TTC549 (cell line): ENCODE measurements around the gene MAMLD1.
"Not testable (repeated sequence)": the region's sequence is repeated elsewhere in the genome, so short reads cannot be mapped to it uniquely, and the experiment has no call there.

Source experiments
- FAIRE-seq: peaks from 2 replicates; lab custom pipeline; 2012; peaks lifted over from hg19 to GRCh38; lab: Jason Lieb, UNC

Gene MAMLD1, protein sequence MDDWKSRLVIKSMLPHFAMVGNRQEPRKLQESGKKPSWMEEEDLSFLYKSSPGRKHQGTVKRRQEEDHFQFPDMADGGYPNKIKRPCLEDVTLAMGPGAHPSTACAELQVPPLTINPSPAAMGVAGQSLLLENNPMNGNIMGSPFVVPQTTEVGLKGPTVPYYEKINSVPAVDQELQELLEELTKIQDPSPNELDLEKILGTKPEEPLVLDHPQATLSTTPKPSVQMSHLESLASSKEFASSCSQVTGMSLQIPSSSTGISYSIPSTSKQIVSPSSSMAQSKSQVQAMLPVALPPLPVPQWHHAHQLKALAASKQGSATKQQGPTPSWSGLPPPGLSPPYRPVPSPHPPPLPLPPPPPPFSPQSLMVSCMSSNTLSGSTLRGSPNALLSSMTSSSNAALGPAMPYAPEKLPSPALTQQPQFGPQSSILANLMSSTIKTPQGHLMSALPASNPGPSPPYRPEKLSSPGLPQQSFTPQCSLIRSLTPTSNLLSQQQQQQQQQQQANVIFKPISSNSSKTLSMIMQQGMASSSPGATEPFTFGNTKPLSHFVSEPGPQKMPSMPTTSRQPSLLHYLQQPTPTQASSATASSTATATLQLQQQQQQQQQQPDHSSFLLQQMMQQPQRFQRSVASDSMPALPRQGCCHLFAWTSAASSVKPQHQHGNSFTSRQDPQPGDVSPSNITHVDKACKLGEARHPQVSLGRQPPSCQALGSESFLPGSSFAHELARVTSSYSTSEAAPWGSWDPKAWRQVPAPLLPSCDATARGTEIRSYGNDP

DNA sequence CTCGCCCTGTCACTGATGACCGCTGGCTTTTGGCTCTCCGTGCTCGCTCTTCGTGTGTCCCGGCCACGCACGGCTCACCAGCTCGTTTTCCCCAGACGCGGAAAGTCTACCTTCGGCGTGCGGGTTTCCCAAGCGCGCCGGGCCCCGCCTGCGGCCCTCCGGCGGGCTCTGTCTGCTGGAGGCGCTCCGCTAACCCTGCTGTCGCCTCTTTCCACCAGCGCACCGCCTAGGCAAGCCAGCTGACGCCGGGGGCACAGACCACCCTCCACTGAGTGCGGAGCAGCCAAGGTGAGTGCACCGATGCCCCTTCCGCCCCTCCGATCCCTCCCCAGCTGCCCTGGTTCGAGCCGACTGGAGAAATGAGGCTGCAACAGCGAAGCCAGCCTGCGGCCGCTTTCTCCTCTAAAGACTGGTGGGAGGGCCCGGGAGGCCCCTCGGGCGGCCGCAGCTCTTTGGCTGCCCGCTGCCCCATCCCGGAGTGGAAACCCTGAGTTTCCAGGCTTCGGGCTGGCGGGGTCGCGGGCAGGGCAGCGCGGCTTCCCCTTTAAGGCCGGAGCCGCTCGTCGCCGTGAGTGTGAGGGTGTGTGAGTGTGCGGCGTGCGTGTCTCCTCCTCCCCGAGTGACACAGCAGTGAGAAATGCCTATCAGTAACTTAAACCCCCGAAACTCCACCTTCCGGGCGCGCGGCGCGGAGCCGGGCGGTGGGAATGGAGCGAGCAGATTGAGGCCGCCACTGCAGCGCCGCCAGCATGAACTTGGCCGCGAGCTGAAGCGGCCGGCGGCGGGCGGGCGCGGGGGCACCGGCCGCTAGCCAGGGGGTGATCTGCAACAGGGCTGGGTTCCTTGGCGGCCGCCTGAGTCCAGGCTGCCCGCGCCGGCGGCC, at the start of gene MAMLD1:
TSS of gene MAMLD1 (plus strand) at position 719 of the 883 bp plus-strand sequence. CDS start 82,200 bp downstream, outside the sequence.
- no peak for FAIRE-seq

DNA sequence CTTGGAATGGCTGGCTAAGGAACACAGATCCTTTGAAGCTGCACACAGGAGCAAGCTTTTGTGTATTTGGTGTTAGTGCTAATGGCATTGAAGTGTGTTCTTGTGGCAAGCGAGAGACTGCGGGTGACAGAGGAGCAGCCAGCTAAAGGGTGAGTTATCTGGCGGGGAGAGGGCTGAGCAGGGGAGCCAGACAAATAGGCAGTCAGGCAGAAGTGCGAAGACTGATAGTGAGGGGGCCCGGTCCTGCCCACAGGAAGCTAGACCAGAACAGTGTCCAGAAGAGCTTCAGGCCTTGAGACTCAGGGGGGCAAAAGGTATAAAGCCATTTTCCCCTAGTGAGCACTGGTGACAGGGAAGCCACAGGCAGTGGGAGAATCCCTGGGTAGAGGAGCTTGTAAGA, 49.6 kb upstream of the MAMLD1 start:
- no peak for FAIRE-seq

DNA sequence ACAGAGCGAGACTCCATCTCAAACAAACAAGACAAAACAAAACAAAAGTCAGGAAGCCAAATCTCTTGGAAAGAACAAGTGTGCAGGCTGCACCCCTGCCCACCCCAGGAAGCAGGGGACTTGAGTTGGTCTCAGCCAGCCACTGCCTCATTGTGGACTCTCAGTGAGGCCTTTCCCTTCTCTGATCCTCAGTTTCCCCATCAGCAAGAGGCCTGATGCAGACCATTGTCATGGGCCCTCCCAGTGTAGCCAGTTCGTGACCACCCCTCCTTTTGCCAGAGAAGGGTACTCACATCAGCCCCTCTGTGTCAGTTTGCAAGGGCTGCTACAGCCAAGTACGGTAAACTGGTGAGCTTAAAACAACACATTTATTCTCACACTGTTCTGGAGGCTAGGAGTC, 48.9 kb upstream of the MAMLD1 start:
- no peak for FAIRE-seq

DNA sequence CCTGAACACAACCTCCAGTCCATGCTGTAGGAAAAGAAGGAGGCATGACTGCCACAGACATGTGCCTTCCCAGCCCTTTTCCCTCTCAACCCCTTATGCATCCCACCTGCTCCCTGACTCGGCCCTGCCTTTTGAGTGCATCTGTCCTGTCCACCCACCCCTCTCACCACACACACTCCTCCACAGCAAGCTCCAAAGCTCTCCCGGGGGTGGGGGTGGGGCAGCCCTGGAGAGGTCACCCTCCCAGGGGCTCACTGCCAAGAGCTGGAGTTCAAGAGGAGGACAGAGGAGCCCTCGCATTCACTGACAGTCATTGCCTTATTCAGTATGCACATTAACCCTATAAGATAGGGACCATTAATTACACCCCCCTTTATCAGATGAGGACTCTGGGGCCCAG, 46.6 kb upstream of the MAMLD1 start:
- no peak for FAIRE-seq

DNA sequence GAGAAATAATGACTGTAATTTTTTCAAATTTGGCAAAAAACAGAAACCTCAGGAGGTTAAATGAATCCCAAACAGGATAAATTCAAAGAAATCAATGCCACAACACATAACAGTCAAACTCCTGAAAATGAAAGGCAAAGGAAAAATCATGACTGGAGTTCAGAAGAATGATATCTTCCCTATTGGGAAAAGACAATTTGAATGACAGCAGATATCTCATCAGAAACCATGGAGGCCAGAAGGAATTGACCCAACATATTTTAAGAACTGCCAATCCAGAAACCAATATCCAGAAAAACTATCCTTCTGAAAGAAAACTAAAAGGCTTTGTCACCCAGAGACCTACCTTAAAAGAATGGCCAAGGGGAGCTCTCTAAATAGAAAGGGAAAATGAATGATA, 40.1 kb upstream of the MAMLD1 start:
- no peak for FAIRE-seq

DNA sequence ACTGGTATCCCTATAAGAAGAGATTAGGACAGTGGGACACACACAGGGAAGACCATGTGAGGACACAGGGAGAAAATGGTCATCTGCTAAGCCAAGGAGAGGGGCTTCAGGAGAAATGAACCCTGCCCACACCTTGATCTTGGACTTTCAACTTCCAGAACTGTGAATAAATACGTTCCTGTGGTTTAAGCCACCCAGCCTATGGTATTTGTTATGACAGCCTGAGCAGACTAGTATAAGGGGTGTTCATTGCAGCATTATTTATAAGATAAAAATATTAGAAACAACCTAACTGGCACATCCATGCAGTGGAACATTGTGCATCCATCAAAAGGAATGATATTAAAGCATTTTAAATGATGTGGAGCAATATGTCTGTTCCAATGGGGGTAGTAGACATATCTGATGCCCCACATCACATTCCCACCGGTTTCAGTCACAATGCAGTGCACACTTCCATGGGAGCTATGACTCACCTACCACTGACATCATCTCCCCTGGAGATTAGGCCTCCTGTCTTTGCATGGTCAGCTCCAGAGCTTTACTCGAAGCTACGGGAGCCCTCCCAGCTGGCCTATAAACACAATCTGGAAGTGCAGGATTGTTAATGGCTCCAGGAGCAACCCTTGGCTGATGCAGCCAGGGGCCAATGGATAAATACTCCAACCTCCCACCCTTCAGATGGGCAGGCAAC, 38.9 kb upstream of the MAMLD1 start:
- no peak for FAIRE-seq

DNA sequence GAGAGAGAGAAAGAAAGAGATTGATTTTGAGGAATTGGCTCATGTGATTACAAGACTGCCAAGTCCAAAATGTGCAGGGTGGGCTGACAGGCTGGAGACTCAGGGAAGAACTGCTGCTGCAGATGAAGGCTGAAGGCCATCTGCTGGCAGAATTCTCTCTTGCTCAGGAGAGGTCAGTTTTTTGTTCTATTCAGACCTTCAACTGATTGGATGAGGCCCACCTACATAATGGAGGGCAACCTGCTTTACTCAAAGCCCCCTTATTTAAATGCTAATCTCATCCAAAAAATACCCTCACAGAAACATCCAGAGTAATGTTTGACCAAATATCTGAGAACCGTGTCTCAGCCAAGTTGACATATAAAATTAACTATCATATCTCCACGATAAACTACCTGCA, 38.2 kb upstream of the MAMLD1 start:
- no peak for FAIRE-seq

DNA sequence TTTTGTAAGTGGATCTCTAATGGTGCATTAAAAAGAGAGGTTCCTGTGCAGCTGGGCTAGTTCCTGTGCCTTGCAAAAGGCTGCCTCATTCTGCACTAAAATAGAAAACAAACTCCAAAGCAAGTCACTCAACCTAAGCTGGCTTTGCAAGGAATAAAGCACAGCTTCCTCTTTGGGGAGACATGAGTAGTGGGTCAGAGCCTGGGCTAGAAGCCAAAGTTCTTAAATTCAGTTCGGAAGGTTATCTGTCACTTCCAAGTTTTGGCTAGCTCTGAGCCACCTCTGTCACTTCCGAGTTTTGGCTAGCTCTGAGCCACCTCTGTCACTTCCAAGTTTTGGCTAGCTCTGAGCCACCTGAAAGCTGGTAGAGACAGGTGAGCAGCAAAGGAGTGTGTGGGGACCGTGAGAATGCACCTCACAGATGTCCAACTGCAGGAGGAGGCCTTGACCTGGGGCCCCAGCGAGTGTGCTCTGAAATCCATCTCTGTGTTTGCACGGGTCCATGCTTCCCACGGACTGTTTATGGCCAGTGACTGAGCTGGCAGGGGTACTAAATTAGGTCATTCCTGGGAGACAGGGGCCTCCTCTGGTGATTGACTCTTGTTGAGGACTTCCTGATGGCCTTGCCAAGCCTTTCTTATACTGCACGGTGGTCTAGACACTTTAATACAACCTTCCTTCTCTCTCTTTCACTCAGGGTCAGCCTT, 36.4 kb upstream of the MAMLD1 start:
- no peak for FAIRE-seq

DNA sequence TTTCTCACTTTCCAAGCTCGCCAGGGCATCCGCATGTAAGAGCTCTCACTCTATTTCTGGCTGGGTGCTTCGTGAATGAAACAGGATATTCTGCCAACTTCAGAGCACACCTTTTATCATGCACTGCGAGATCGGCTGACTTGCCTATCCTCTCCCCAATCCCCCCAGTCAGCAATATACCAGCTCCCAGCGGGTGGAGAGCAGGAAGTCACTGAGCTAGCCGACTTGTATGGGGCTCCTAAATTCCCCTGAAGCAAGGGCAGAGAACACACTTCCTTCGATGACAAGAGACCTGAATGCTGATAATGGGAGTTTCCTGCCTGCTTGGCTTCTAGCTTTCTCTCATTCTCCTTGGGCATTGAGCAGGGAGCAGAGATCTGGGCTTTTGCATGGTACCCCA, 33.8 kb upstream of the MAMLD1 start:
- no peak for FAIRE-seq

DNA sequence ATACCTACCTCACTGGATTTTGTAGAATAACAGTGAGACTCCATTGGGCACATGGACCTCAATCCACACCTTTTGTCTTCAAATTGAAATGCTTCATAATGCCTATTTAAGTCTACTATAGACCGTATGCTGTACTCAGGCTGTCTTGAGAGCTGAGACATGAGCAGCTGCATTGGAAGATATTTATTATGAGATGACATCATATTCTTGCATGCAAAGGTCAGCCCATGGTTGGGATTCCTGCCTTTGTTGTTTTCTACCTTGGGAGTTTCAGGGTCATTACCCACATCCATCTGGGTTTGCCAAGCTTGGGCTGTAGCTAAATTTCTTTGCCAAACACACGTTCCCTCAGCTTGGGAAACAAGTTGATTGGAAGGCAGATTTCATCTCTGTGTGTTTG, 33.2 kb upstream of the MAMLD1 start:
- no peak for FAIRE-seq

DNA sequence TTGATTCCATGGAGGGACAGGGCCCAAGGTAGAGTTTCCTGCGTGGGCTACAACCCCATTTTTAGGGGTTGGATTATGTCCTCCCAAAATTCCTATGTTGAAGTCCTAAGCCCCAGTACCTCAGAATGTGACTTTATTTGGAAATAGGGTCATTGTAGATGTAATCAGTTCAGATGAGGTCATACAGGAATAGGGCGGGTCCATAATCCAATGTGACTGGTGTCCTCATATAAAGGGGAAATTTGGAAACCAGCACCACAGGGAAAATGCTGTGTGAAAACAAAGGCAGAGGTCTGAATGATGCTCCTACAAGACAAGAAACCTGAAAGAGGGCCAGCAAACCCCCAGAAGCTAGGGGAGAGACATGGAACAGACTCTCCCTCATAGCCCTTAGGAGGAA, 31.1 kb upstream of the MAMLD1 start:
- no peak for FAIRE-seq

DNA sequence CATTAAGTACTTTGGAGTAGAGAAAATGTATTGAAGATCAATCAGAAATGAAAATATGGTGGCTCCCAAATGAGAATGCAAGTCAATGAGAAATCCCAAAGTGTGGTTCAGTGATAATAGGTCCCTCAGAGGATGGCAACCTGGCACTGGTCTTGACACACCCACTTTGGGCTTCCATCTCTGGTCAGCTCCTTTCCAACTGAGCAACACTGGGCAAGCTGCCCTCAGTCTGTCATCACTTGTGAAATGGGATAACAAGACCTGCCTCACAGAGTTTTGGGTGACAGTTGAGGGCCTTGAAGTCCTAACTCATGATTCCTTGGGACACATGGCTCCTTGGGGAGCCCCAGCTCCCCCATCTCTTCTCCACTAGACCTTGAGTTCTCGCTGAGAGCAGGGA, 29.0 kb upstream of the MAMLD1 start:
- FAIRE-seq, result no peak

DNA sequence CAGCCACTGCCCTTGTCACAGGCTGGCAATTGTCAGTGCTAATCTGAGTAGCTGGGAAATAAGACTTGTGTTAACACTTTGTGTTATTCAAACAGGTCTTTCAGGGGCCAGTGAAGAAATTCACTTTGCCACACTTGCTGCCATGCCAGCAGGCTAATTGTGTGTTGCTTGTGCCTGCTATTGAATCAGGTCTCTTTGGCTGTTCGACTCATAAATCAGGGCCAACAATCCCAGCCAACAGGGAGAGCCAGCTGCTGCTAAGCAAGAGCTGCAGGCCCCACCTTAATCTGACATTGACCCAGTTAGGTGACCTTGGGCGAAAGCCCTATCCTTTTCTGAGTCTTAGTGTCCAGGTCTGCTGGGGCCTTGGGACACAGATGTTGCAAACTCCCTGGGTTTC, 28.1 kb upstream of the MAMLD1 start:
- FAIRE-seq, result no peak

DNA sequence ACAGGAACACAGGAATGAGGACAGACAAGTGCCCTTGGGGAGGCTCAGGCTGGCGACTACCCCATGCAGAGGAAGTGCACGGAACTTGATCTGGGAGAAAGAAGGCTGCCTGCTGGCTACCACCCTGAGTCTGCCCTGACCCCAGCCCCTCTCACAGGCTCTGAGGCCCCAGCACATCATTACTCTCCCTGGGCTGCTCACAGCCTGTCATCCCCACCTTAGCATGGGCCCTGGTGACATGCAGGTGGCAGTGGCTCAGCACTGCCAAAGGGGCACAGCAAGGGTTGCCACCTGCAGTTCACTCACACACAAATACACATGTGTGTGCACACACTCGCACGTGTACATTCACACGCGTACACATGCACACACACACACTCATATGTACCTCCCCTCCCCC, 26.1 kb upstream of the MAMLD1 start:
- FAIRE-seq, result no peak

DNA sequence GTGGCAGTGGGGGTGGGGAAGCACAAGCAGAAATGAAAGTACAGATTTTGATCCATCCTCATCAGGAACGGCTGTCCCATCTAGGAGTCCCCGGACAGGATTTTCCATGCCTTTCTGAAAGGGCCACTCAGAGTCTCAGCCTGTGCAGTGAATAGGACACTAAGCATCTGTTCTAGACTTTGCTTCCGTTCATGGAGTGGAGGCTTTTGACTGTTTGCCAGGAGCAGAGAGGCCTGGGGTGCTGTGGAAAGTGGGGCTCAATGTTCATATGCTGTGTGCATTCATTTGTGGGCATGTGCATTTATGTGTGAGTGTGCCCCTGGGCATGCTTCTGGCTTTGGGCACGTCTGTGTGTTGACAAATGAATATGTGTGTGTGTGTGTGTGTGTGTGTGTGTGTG, 25.6 kb upstream of the MAMLD1 start:
- no peak for FAIRE-seq

DNA sequence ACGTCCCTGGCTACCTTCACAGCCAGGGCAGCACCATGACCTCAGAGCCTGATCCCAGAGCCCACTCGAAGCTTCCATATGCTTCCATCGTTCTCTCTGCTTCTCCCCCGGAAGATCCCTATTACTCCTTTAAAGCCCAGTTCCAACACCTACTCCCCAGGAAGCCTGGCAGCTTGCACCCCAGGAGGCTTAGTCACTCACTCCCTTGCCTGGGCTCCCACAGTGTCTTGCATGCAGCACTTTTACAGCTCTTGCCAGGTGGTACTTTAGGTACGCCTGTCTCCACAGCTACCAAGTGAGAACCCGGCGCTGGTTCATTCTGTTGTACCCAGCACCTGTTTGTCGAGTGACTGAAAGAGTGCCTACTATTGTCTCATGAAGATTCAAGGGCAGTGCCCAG, 24.5 kb upstream of the MAMLD1 start:
- no peak for FAIRE-seq

DNA sequence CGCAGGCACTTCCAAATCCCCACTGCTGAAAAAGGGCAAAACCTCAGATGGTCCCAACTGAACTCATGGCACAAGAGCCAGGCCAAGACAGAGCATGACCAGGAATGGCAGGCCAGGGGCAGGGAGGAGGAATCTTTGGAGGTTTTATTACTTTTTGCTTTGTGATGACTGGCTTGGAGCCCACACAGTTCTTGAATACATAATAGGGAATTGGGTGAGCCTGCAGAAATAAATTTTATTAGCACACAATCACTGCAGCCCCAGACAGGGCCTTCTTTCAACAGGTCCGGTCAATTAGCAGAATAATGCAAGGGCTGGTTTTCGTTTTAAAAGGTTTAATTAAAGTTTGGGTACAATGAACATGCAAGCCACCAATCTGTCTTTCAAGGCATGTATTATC, 23.4 kb upstream of the MAMLD1 start:
- no peak for FAIRE-seq

DNA sequence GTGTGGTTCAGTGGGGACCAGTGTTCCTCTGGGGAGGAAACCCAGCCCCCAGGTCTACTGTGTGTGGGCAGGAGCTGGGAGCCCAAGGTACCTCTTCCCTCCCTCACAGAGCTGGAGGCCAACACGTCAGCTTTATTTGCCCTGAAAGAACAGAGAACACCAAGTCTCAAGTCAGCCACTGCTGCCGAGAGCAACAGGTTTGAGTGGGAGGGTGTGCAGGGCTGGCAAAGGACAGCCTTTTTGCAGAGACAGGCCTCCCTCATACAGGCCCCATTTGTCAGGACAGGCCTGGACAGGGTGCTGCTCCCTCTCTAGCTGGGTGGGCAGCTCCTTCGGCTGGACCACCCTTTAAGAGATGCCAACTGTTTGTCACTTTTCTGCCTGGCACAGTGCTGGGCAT, 22.8 kb upstream of the MAMLD1 start:
- not testable (repeated sequence) for FAIRE-seq

DNA sequence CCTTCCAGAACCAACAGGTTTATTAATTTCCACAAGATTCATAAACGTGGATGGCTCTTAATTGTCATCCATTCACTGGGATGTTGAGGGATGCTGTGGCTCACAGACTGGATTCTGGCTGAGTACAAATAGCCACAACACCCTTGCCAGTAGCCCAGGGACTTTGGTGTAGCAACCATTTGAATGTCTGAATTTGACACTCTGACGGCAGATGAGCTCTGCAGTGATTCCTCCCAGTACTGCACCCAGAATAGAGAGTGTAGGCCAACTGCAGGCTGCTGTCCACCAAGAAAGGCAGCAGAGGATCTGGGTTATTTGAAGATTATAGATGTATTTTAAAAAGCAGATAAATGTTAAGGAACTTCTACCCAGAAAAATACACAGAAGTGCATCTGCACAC, 15.6 kb upstream of the MAMLD1 start:
- no peak for FAIRE-seq

DNA sequence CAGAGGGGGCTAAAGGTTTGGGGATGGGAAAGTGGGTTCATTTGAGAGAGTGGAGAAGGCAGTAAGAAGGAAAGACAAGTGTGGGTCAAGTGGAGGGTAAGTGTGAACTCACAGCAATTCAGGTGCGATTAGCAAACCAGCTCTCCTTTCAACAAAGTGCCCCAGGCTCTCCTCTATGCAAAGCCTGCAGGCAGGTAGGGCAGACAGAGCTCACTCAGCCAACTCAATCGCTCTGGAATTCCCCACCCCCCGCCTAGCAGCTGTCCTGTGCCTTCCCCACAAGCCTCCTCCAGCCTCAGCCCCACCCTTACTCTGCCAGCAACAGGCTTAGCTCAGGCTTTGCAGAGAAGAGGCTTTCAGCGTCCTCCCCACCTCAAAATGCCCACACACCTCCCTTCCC, 14.8 kb upstream of the MAMLD1 start:
- no peak for FAIRE-seq

DNA sequence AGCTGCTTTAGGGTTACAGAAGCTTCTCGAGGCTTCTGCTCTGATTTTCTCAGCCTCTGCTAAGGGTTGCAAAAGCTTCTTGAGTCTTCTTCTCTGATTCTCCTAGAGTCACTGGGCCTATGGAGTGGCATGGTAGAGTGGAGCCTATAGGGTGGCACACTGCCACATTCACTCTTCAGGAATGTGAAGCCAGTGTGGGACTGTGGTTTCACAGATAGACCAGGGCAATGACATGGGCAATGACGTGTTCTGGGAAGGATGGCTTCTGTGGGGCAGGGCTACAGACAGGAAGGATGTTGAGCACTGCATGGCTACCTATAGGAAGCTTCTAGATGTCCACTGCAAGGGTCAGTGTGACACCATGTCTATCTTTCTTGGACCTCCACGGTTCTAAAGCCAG, 11.0 kb upstream of the MAMLD1 start:
- FAIRE-seq, result no peak

DNA sequence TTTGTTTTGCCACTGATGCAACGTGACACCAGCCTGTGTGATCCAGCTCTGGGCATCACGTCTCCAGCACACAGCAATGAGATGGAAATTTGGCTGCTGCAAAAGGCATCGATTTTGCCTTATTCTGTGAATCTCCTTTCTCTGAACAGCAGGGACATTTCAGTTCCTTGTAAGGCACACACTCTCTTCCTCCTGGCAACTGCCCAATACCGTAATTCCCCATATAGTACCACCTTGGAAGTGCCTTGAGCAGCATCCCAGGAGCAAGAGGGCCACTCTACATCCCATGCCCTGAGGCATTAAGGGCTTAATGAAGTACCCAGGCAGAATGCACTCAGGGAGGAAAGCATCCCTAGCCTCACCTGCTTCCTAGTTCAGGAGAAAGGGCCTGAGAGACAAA, 10.5 kb upstream of the MAMLD1 start:
- FAIRE-seq, result no peak
